ENCODE measurements around the gene VAMP1. TPM values are rescaled to one million over a fixed set of nuclear protein-coding genes. Genes with fewer than 3 reads are reported as not detected.

VAMP1 gene
- total and polyA plus RNA-seq, 2 donors (not counting 3 experiments of a cell fraction or from before 2014, with no cell fraction given): 7.0 to 9.0 TPM

GRCh38 chr12:6463858-6464257, 6.6 kb downstream of the VAMP1 start:
- Histone ChIP-seq H3K36me3 (ENCODE audit: control insufficient read depth in 2 of 2, extremely low read depth in 1 of 2, insufficient read depth in 2 of 2, low read length in 2 of 2) (peaks cover 6 to 13% of the 10 kb centered on the region in 2 experiments), H3K27me3 (ENCODE audit: control insufficient read depth in 2 of 2, insufficient read depth in 2 of 2, low read length in 2 of 2) (no peaks in the 10 kb centered on the region), H3K27ac (ENCODE audit: insufficient read depth, low read depth, low read length) (no peak overlapping the region), H2AFZ (ENCODE audit: low read depth, low read length) (no peak overlapping the region), H3K79me2 (ENCODE audit: control insufficient read depth, insufficient read depth, low read length) (no peaks in the 10 kb centered on the region), H3K9me3 (replicated peaks; ENCODE audit: control insufficient read depth, insufficient read depth, low read length) (no peaks in the 10 kb centered on the region), H3K4me3 (replicated peaks in 1 of 3; ENCODE audit: insufficient read depth in 1 of 3, low read depth in 1 of 3, low read length in 3 of 3) (no peak overlapping the region), H3K4me2 (ENCODE audit: insufficient read depth, low read length) (no peak overlapping the region), H3K9me1 (replicated peaks; ENCODE audit: control insufficient read depth, extremely low read depth, insufficient read depth, low read length) (no peaks in the 10 kb centered on the region), H3K9ac (replicated peaks; ENCODE audit: extremely low read depth, insufficient read depth, low read length) (no peak overlapping the region), H4K20me1 (replicated peaks; ENCODE audit: control insufficient read depth, extremely low read depth, insufficient read depth, low read length) (no peaks in the 10 kb centered on the region), H3K4me1 (ENCODE audit: control insufficient read depth, extremely low read depth, insufficient read depth, low read length) (peaks cover 14% of the 10 kb centered on the region)
- dilution Hi-C loops (cut with MboI; ENCODE audit: extremely low pct_ligation_motif_present, low sequenced_read_pairs) (no loop called here), intact Hi-C loops (cut with micrococcal nuclease) (no loop called here)
- FAIRE-seq (no peak), DNase-seq (ENCODE audit: low read depth, low spot score) (no peak)
- ChIA-PET CTCF (interaction anchor here (1.0 to 3.8 kb wide), 6 partner anchors 21 to 141 kb away, joined by 3 to 40 read pairs (median 9); no protein-coding TSS in a partner anchor), POLR2A (interaction anchor here (1.4 kb wide), 1 partner anchor 70 kb away, joined by 3 read pairs; no protein-coding TSS in a partner anchor)
- TF ChIP-seq POLR2AphosphoS5 (IDR thresholded peaks at IDR 0.05; ENCODE audit: insufficient read depth, low read depth, low read length) (no peak), JUN (IDR thresholded peaks at IDR 0.05; ENCODE audit: borderline replicate concordance, insufficient read depth, insufficient read length, low read depth) (no peak), MAX (IDR thresholded peaks at IDR 0.05; ENCODE audit: insufficient read depth, insufficient read length) (no peak)
- no TSS peak for BruUV-seq (replicated peaks)

- no peak overlapping the region for H3K4me2 ChIP-seq (ENCODE audit: insufficient read depth, low read length)
- no peak overlapping the region for H3K9ac ChIP-seq (replicated peaks; ENCODE audit: extremely low read depth, insufficient read depth, low read length)
- ChIA-PET CTCF (interaction anchor here (1.0 to 3.8 kb wide), 5 partner anchors 20 to 137 kb away, joined by 3 to 17 read pairs (median 6); no protein-coding TSS in a partner anchor), POLR2A (interaction anchor here (1.4 kb wide), 1 partner anchor 71 kb away, joined by 3 read pairs; no protein-coding TSS in a partner anchor)
- no peaks in the 10 kb centered on the region for H3K79me2 ChIP-seq (ENCODE audit: control insufficient read depth, insufficient read depth, low read length)
- no peaks in the 10 kb centered on the region for H4K20me1 ChIP-seq (replicated peaks; ENCODE audit: control insufficient read depth, extremely low read depth, insufficient read depth, low read length)
- dilution Hi-C loops (cut with MboI; ENCODE audit: extremely low pct_ligation_motif_present, low sequenced_read_pairs) (no loop called here), intact Hi-C loops (cut with micrococcal nuclease) (no loop called here)
- H3K9me1 ChIP-seq (replicated peaks; ENCODE audit: control insufficient read depth, extremely low read depth, insufficient read depth, low read length): no peaks in the 10 kb centered on the region
- H2AFZ ChIP-seq (ENCODE audit: low read depth, low read length): no peak overlapping the region
- H3K27me3 ChIP-seq (ENCODE audit: control insufficient read depth in 2 of 2, insufficient read depth in 2 of 2, low read length in 2 of 2): no peaks in the 10 kb centered on the region
- FAIRE-seq: peak; percentile 63
- H3K9me3 ChIP-seq (replicated peaks; ENCODE audit: control insufficient read depth, insufficient read depth, low read length): no peaks in the 10 kb centered on the region
- peaks cover 13% of the 10 kb centered on the region for H3K4me1 ChIP-seq (ENCODE audit: control insufficient read depth, extremely low read depth, insufficient read depth, low read length)
- peaks cover 6 to 19% of the 10 kb centered on the region in 2 experiments for H3K36me3 ChIP-seq (ENCODE audit: control insufficient read depth in 2 of 2, extremely low read depth in 1 of 2, insufficient read depth in 2 of 2, low read length in 2 of 2)
- BruUV-seq (replicated peaks): no TSS peak
- H3K27ac ChIP-seq (ENCODE audit: insufficient read depth, low read depth, low read length): no peak overlapping the region
- TF ChIP-seq FOS (IDR thresholded peaks at IDR 0.05; ENCODE audit: borderline replicate concordance, insufficient read depth, low read length) (no peak), GATA2 (IDR thresholded peaks at IDR 0.05; ENCODE audit: insufficient read depth, insufficient read length, low read depth, low read length) (no peak), JUN (IDR thresholded peaks at IDR 0.05; ENCODE audit: borderline replicate concordance, insufficient read depth, insufficient read length, low read depth) (no peak), CTCF (IDR thresholded peaks at IDR 0.05; ENCODE audit: extremely low read depth in 1 of 2, insufficient read depth in 1 of 2, low read depth in 1 of 2, low read length in 2 of 2) (no peak), POLR2AphosphoS5 (IDR thresholded peaks at IDR 0.05; ENCODE audit: insufficient read depth, low read depth, low read length) (no peak), EZH2 (IDR thresholded peaks at IDR 0.05; ENCODE audit: borderline replicate concordance, low read depth, low read length, severe bottlenecking) (no peak), MAX (IDR thresholded peaks at IDR 0.05; ENCODE audit: insufficient read depth, insufficient read length) (no peak), POLR2A (IDR thresholded peaks at IDR 0.05; ENCODE audit: low read depth, low read length) (no peak), MYC (IDR thresholded peaks at IDR 0.05; ENCODE audit: low read depth, low read length) (no peak)
- peak; percentile 39 for DNase-seq (ENCODE audit: low read depth, low spot score)
- no peak overlapping the region for H3K4me3 ChIP-seq (replicated peaks in 1 of 3; ENCODE audit: insufficient read depth in 1 of 3, low read depth in 1 of 3, low read length in 3 of 3)
Measured at GRCh38 chr12:6463216-6463615, 7.3 kb downstream of the VAMP1 start.

All from endothelial cell of umbilical vein (primary cell).